Neural crest cell (in vitro differentiated cells): ENCODE data around the gene CHID1. TPM values are rescaled to one million over a fixed set of nuclear protein-coding genes. Genes with fewer than 3 reads are reported as not detected.

ENCODE experiments used
- DNase-seq: peaks from one replicate; pipeline ENCODE4 v3.0.0; 2021; ENCODE audit warnings: low read depth, mixed read lengths, low spot score
- H3K27ac Mint-ChIP-seq: one replicate; pipeline ENCODE4 v1.8.0; 2021; ENCODE audit warnings: mild to moderate bottlenecking, mixed read lengths; ENCODE audit not compliant: unreplicated experiment
- H3K27me3 Mint-ChIP-seq: 2 replicates; pipeline ENCODE4 v1.8.0; 2021; ENCODE audit warnings: low read depth, mild to moderate bottlenecking, mixed read lengths
- H3K36me3 Mint-ChIP-seq: 2 replicates; pipeline ENCODE4 v1.8.0; 2021; ENCODE audit warnings: low read depth, mild to moderate bottlenecking, mixed read lengths
- H3K4me1 Mint-ChIP-seq: 2 replicates; pipeline ENCODE4 v1.8.0; 2021; ENCODE audit warnings: mixed read lengths
- H3K4me3 Mint-ChIP-seq: one replicate; pipeline ENCODE4 v1.8.0; 2021; ENCODE audit warnings: mild to moderate bottlenecking, mixed read lengths
- H3K9me3 Mint-ChIP-seq: 2 replicates; pipeline ENCODE4 v1.8.0; 2021; ENCODE audit warnings: mixed read lengths
- CTCF ChIP-seq: fragments of 200-600 bp; sonication (generic); conservative IDR thresholded peaks from 2 replicates; pipeline ENCODE4 v1.5.0; 2021; ENCODE audit warnings: antibody characterized with exemption, mild to moderate bottlenecking
- total RNA-seq: library from RNA; stranded (reverse); gene quantifications from 2 replicates; pipeline ENCODE4 v1.2.1, GENCODE V29; 2021

CHID1 gene
- total RNA-seq, 1 donor from 2014 or later = 82.4 TPM

- Mint-ChIP-seq H3K4me1 (no peaks in the 10 kb centered on the region), H3K27ac (no peak overlapping the region), H3K9me3 (no peaks in the 10 kb centered on the region), H3K36me3 (peaks cover 13% of the 10 kb centered on the region), H3K4me3 (no peak overlapping the region), H3K27me3 (no peaks in the 10 kb centered on the region)
- no peak for TF ChIP-seq CTCF
- no peak for DNase-seq
These were observed 24.0 kb downstream of the CHID1 start for GRCh38 chr11:886568-886967.

- Mint-ChIP-seq H3K36me3 (peaks cover 17% of the 10 kb centered on the region), H3K27me3 (no peaks in the 10 kb centered on the region), H3K4me3 (no peak overlapping the region), H3K27ac (no peak overlapping the region), H3K9me3 (no peaks in the 10 kb centered on the region), H3K4me1 (no peaks in the 10 kb centered on the region)
- TF ChIP-seq CTCF = no peak
- DNase-seq = no peak
These were observed 26.0 kb downstream of the CHID1 start for GRCh38 chr11:884578-885070.

- no peak for DNase-seq
- TF ChIP-seq CTCF = no peak
- H3K27ac Mint-ChIP-seq = no peak overlapping the region
- H3K4me3 Mint-ChIP-seq = no peak overlapping the region
- no peaks in the 10 kb centered on the region for H3K27me3 Mint-ChIP-seq
- no peaks in the 10 kb centered on the region for H3K9me3 Mint-ChIP-seq
- H3K4me1 Mint-ChIP-seq = no peaks in the 10 kb centered on the region
- peaks cover 17% of the 10 kb centered on the region for H3K36me3 Mint-ChIP-seq
These were observed 27.1 kb downstream of the CHID1 start for GRCh38 chr11:883527-883926.

- no peak for DNase-seq
- TF ChIP-seq CTCF = no peak
- no peak overlapping the region for H3K4me3 Mint-ChIP-seq
- peaks cover 17% of the 10 kb centered on the region for H3K36me3 Mint-ChIP-seq
- H3K9me3 Mint-ChIP-seq = no peaks in the 10 kb centered on the region
- H3K27ac Mint-ChIP-seq = no peak overlapping the region
- no peaks in the 10 kb centered on the region for H3K4me1 Mint-ChIP-seq
- H3K27me3 Mint-ChIP-seq = no peaks in the 10 kb centered on the region
These were observed 28.0 kb downstream of the CHID1 start for GRCh38 chr11:882596-882995.

GRCh38 chr11:880447-880846 is 30.2 kb downstream of the CHID1 start:
- H3K4me1 Mint-ChIP-seq = no peaks in the 10 kb centered on the region
- no peak for TF ChIP-seq CTCF

GRCh38 chr11:877565-877964 is 33.0 kb downstream of the CHID1 start:
- no peaks in the 10 kb centered on the region for H3K27me3 Mint-ChIP-seq
- no peak for TF ChIP-seq CTCF
- no peaks in the 10 kb centered on the region for H3K4me1 Mint-ChIP-seq
- DNase-seq = no peak
- H3K27ac Mint-ChIP-seq = no peak overlapping the region
- H3K9me3 Mint-ChIP-seq = no peaks in the 10 kb centered on the region
- no peak overlapping the region for H3K4me3 Mint-ChIP-seq
- peaks cover 9% of the 10 kb centered on the region for H3K36me3 Mint-ChIP-seq

More at GRCh38 chr11:880447-880846, 30.2 kb downstream of the CHID1 start:
- no peaks in the 10 kb centered on the region for H3K9me3 Mint-ChIP-seq
- no peaks in the 10 kb centered on the region for H3K27me3 Mint-ChIP-seq
- no peak for DNase-seq
- peaks cover 9% of the 10 kb centered on the region for H3K36me3 Mint-ChIP-seq
- no peak overlapping the region for H3K27ac Mint-ChIP-seq
- H3K4me3 Mint-ChIP-seq = no peak overlapping the region
